Measurements from ENCODE around the gene GNB5. TPM values are rescaled to one million over a fixed set of nuclear protein-coding genes. Genes with fewer than 3 reads are reported as not detected.

The GNB5 gene
- total RNA-seq, 1 donor from 2014 or later: 25.6 TPM

DNA sequence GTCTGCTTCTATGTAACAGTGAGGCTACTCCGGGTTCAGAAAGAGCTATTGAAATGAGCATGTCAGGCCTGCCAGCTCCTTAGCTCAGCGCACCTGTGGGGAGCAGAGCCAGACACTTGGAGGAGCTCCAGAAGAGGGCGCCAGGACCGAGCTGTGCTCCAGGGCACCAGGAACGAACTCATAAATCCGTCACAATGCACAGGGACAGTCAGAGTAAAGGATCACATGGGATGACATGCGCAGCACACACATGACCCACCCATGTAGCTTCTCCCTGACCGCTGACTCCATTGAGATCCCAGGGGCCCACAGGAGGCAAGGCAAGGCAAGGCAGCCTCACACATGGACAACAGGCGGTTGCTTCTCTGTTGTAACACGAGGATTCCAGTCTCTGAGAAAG, 26.0 kb upstream of the GNB5 start:
- Mint-ChIP-seq H3K9me3 (ENCODE audit: unreplicated experiment) (no peaks in the 10 kb centered on the region), H3K36me3 (ENCODE audit: low read depth, unreplicated experiment) (peaks cover 2% of the 10 kb centered on the region), H3K27me3 (ENCODE audit: low read depth, unreplicated experiment) (no peaks in the 10 kb centered on the region), H3K4me1 (ENCODE audit: low read depth, unreplicated experiment) (peaks cover 4% of the 10 kb centered on the region), H3K4me3 (ENCODE audit: unreplicated experiment) (no peak overlapping the region), H3K27ac (ENCODE audit: unreplicated experiment) (no peak overlapping the region)
- no peaks in the 10 kb centered on the region for H3K9me3 ChIP-seq (ENCODE audit: insufficient read depth, low read depth, low read length)
- H3K4me1 ChIP-seq (ENCODE audit: insufficient read depth, low read length): peaks cover 3% of the 10 kb centered on the region
- no peak overlapping the region for H3K4me2 ChIP-seq (ENCODE audit: low read length)
- no peaks in the 10 kb centered on the region for H4K20me1 ChIP-seq (ENCODE audit: insufficient read depth, low read length)
- H3K27me3 ChIP-seq (ENCODE audit: insufficient read depth, low read length): no peaks in the 10 kb centered on the region
- no peak for FAIRE-seq
- H2AFZ ChIP-seq (ENCODE audit: low read depth, low read length): no peak overlapping the region
- H3K36me3 ChIP-seq (ENCODE audit: insufficient read depth, low read length): no peaks in the 10 kb centered on the region
- no peak for DNase-seq (ENCODE audit: low read depth)
- H3K27ac ChIP-seq (ENCODE audit: low read depth, low read length): no peak overlapping the region
- no peak overlapping the region for H3K4me3 ChIP-seq (ENCODE audit: insufficient read depth, low read depth, low read length)
- no peaks in the 10 kb centered on the region for H3K79me2 ChIP-seq (ENCODE audit: insufficient read depth, low read length)
- no peak overlapping the region for H3K9ac ChIP-seq (ENCODE audit: low read length)
- TF ChIP-seq, protein P1, sequence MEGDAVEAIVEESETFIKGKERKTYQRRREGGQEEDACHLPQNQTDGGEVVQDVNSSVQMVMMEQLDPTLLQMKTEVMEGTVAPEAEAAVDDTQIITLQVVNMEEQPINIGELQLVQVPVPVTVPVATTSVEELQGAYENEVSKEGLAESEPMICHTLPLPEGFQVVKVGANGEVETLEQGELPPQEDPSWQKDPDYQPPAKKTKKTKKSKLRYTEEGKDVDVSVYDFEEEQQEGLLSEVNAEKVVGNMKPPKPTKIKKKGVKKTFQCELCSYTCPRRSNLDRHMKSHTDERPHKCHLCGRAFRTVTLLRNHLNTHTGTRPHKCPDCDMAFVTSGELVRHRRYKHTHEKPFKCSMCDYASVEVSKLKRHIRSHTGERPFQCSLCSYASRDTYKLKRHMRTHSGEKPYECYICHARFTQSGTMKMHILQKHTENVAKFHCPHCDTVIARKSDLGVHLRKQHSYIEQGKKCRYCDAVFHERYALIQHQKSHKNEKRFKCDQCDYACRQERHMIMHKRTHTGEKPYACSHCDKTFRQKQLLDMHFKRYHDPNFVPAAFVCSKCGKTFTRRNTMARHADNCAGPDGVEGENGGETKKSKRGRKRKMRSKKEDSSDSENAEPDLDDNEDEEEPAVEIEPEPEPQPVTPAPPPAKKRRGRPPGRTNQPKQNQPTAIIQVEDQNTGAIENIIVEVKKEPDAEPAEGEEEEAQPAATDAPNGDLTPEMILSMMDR (IDR thresholded peaks at IDR 0.05; ENCODE audit: insufficient read depth, low read depth, low read length): no peak
- no peak for TF ChIP-seq EZH2 (IDR thresholded peaks at IDR 0.05; ENCODE audit: insufficient read depth, low read length)

DNA sequence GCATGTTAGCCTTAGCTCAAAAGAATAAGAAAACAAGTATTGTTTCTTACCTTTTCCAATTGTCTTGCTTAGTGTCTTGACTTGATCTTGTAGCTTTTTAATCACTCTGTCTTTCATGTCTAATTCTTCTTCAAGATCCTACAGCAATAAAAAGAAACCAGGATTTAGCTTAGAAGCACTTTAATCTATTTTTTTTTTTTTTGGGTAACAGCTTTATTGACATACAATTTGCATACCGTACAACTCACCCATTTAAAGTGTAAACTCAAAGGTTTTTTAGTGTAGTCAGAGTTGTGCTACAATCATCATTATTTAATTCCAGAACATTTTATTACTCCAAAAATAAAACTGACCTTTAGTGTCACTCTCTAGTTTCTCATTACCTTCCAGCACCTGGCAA, 23.4 kb upstream of the GNB5 start:
- no peaks in the 10 kb centered on the region for H3K27me3 Mint-ChIP-seq (ENCODE audit: low read depth, unreplicated experiment)

DNA sequence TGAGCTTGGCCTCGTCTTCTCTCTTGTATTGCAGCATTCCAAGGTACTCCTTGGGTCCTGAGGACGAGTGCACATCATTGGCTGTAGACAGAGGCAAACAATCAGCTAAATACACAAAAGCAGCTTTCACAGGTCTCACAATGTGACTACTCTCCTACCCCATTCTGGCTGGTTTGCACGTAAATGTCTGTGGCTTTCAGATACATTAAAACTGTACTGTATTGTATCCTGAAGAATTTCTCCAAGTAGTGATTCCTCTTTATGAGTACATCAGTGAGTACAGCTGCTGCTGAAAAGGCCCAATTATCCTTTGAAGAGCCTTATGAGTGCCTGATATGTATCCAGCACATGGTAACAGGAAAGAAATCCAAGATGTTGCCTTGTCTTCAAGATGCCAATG, 22.0 kb upstream of the GNB5 start:
- Histone ChIP-seq H3K79me2 (ENCODE audit: insufficient read depth, low read length) (no peaks in the 10 kb centered on the region), H3K27ac (ENCODE audit: low read depth, low read length) (no peak overlapping the region), H3K9me3 (ENCODE audit: insufficient read depth, low read depth, low read length) (no peaks in the 10 kb centered on the region), H3K4me3 (ENCODE audit: insufficient read depth, low read depth, low read length) (no peak overlapping the region), H4K20me1 (ENCODE audit: insufficient read depth, low read length) (no peaks in the 10 kb centered on the region), H3K4me2 (ENCODE audit: low read length) (no peak overlapping the region), H2AFZ (ENCODE audit: low read depth, low read length) (no peak overlapping the region), H3K4me1 (ENCODE audit: insufficient read depth, low read length) (no peaks in the 10 kb centered on the region), H3K9ac (ENCODE audit: low read length) (no peak overlapping the region), H3K27me3 (ENCODE audit: insufficient read depth, low read length) (no peaks in the 10 kb centered on the region), H3K36me3 (ENCODE audit: insufficient read depth, low read length) (no peaks in the 10 kb centered on the region)
- DNase-seq (ENCODE audit: low read depth) (no peak), FAIRE-seq (no peak)
- no peaks in the 10 kb centered on the region for H3K9me3 Mint-ChIP-seq (ENCODE audit: unreplicated experiment)
- TF ChIP-seq EZH2 (IDR thresholded peaks at IDR 0.05; ENCODE audit: insufficient read depth, low read length): no peak
- H3K4me1 Mint-ChIP-seq (ENCODE audit: low read depth, unreplicated experiment): peaks cover 4% of the 10 kb centered on the region
- H3K27ac Mint-ChIP-seq (ENCODE audit: unreplicated experiment): no peak overlapping the region
- no peaks in the 10 kb centered on the region for H3K36me3 Mint-ChIP-seq (ENCODE audit: low read depth, unreplicated experiment)
- H3K4me3 Mint-ChIP-seq (ENCODE audit: unreplicated experiment): no peak overlapping the region
- H3K27me3 Mint-ChIP-seq (ENCODE audit: low read depth, unreplicated experiment): no peaks in the 10 kb centered on the region

More for the DNA sequence above, 23.4 kb upstream of the GNB5 start:
- H3K9me3 ChIP-seq (ENCODE audit: insufficient read depth, low read depth, low read length): no peaks in the 10 kb centered on the region
- no peak overlapping the region for H3K27ac ChIP-seq (ENCODE audit: low read depth, low read length)
- H3K36me3 ChIP-seq (ENCODE audit: insufficient read depth, low read length): no peaks in the 10 kb centered on the region
- Mint-ChIP-seq H3K27ac (ENCODE audit: unreplicated experiment) (no peak overlapping the region), H3K36me3 (ENCODE audit: low read depth, unreplicated experiment) (no peaks in the 10 kb centered on the region), H3K4me1 (ENCODE audit: low read depth, unreplicated experiment) (peaks cover 4% of the 10 kb centered on the region), H3K4me3 (ENCODE audit: unreplicated experiment) (no peak overlapping the region), H3K9me3 (ENCODE audit: unreplicated experiment) (no peaks in the 10 kb centered on the region)
- no peaks in the 10 kb centered on the region for H4K20me1 ChIP-seq (ENCODE audit: insufficient read depth, low read length)
- H3K4me2 ChIP-seq (ENCODE audit: low read length): no peak overlapping the region
- FAIRE-seq: no peak
- H3K79me2 ChIP-seq (ENCODE audit: insufficient read depth, low read length): no peaks in the 10 kb centered on the region
- no peak for DNase-seq (ENCODE audit: low read depth)
- H3K4me3 ChIP-seq (ENCODE audit: insufficient read depth, low read depth, low read length): no peak overlapping the region
- no peak for TF ChIP-seq EZH2 (IDR thresholded peaks at IDR 0.05; ENCODE audit: insufficient read depth, low read length)
- TF ChIP-seq, protein P1 (IDR thresholded peaks at IDR 0.05; ENCODE audit: insufficient read depth, low read depth, low read length): no peak
- H3K27me3 ChIP-seq (ENCODE audit: insufficient read depth, low read length): no peaks in the 10 kb centered on the region
- no peaks in the 10 kb centered on the region for H3K4me1 ChIP-seq (ENCODE audit: insufficient read depth, low read length)
- no peak overlapping the region for H2AFZ ChIP-seq (ENCODE audit: low read depth, low read length)
- H3K9ac ChIP-seq (ENCODE audit: low read length): no peak overlapping the region
